Measurements from ENCODE around the gene THSD4.

Gene THSD4

DNA sequence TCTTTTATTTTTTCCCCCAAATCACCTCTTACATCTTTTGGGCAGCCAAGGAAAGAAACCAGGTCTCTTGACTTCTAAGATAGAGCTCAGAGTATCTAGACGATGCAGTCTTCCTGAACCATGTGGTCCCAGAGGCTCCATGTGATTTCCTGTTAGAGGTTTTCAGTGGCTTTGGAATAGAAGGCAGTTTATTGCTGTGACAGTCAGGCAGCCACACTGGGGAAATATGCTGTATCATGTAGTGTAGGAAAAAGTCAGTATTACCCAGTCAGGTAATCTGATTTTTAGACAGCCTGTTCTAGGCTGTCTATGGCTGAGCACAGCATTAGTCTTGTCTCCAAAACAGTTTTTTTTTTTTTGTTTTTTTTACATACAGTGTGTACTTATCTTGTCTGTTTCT lies 294.3 kb downstream of the THSD4 start:
- TF ChIP-seq EZH2phosphoT487 (IDR thresholded peaks at IDR 0.05; ENCODE audit: borderline replicate concordance) = no peak
- TF ChIP-seq, protein P1, sequence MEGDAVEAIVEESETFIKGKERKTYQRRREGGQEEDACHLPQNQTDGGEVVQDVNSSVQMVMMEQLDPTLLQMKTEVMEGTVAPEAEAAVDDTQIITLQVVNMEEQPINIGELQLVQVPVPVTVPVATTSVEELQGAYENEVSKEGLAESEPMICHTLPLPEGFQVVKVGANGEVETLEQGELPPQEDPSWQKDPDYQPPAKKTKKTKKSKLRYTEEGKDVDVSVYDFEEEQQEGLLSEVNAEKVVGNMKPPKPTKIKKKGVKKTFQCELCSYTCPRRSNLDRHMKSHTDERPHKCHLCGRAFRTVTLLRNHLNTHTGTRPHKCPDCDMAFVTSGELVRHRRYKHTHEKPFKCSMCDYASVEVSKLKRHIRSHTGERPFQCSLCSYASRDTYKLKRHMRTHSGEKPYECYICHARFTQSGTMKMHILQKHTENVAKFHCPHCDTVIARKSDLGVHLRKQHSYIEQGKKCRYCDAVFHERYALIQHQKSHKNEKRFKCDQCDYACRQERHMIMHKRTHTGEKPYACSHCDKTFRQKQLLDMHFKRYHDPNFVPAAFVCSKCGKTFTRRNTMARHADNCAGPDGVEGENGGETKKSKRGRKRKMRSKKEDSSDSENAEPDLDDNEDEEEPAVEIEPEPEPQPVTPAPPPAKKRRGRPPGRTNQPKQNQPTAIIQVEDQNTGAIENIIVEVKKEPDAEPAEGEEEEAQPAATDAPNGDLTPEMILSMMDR (conservative IDR thresholded peaks at IDR 0.05; ENCODE audit: low read length) = no peak
- H2AFZ ChIP-seq (ENCODE audit: low read length) = no peak overlapping the region
- no peaks in the 10 kb centered on the region for H3K27me3 ChIP-seq (ENCODE audit: insufficient read depth, low read length, poor library complexity, severe bottlenecking)
- H3K4me1 ChIP-seq (ENCODE audit: insufficient read depth, low read length, poor library complexity, severe bottlenecking) = peaks cover 16% of the 10 kb centered on the region
- H3K79me2 ChIP-seq (ENCODE audit: insufficient read depth, low read length) = no peaks in the 10 kb centered on the region
- no peaks in the 10 kb centered on the region for H3K9me3 ChIP-seq (ENCODE audit: insufficient read depth, low read depth, low read length)
- no peaks in the 10 kb centered on the region for H4K20me1 ChIP-seq (ENCODE audit: insufficient read depth, low read length, poor library complexity, severe bottlenecking)
- no peaks in the 10 kb centered on the region for H3K9me2 ChIP-seq (replicated peaks; ENCODE audit: low read depth, low read length)
- no peaks in the 10 kb centered on the region for H3K36me3 ChIP-seq (ENCODE audit: insufficient read depth, low read length)
- no peak overlapping the region for H3K9ac ChIP-seq (ENCODE audit: low read depth, low read length, poor library complexity, severe bottlenecking)
- H3K4me3 ChIP-seq (ENCODE audit: low read length, poor library complexity, severe bottlenecking) = no peak overlapping the region
- peak overlapping the region; percentile 29 for H3K4me2 ChIP-seq (ENCODE audit: low read depth, low read length, poor library complexity, severe bottlenecking)
- H3F3A ChIP-seq (ENCODE audit: low read depth) = no peaks in the 10 kb centered on the region

DNA sequence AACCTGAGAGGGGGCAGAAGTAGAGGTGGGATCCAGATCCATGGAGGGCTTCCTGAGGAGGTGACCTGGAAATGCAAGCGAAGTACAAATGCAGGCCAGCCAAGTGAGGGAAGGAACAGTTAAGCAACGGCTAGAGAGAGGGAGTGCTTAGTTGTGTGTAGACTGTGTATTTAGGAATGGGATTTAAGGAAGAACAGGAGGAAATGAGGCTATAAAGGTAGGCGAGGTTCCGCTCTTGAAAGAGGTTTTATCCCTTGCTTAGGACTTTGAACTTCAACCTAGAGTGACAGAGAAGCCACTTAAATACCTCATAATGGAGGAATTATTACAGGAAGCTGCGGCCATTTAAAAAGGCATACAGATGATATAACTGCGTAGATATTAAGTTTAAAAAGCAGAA lies 295.1 kb downstream of the THSD4 start:
- no peaks in the 10 kb centered on the region for H3K27me3 ChIP-seq (ENCODE audit: insufficient read depth, low read length, poor library complexity, severe bottlenecking)
- no peaks in the 10 kb centered on the region for H4K20me1 ChIP-seq (ENCODE audit: insufficient read depth, low read length, poor library complexity, severe bottlenecking)
- peaks cover 16% of the 10 kb centered on the region for H3K4me1 ChIP-seq (ENCODE audit: insufficient read depth, low read length, poor library complexity, severe bottlenecking)
- H3K36me3 ChIP-seq (ENCODE audit: insufficient read depth, low read length) = no peaks in the 10 kb centered on the region
- no peak overlapping the region for H3K9ac ChIP-seq (ENCODE audit: low read depth, low read length, poor library complexity, severe bottlenecking)
- H3K4me2 ChIP-seq (ENCODE audit: low read depth, low read length, poor library complexity, severe bottlenecking) = no peak overlapping the region
- no peak overlapping the region for H2AFZ ChIP-seq (ENCODE audit: low read length)
- H3K4me3 ChIP-seq (ENCODE audit: low read length, poor library complexity, severe bottlenecking) = no peak overlapping the region
- no peaks in the 10 kb centered on the region for H3F3A ChIP-seq (ENCODE audit: low read depth)
- no peaks in the 10 kb centered on the region for H3K79me2 ChIP-seq (ENCODE audit: insufficient read depth, low read length)
- TF ChIP-seq, protein P1 (conservative IDR thresholded peaks at IDR 0.05; ENCODE audit: low read length) = no peak
- H3K9me3 ChIP-seq (ENCODE audit: insufficient read depth, low read depth, low read length) = no peaks in the 10 kb centered on the region
- H3K9me2 ChIP-seq (replicated peaks; ENCODE audit: low read depth, low read length) = no peaks in the 10 kb centered on the region

DNA sequence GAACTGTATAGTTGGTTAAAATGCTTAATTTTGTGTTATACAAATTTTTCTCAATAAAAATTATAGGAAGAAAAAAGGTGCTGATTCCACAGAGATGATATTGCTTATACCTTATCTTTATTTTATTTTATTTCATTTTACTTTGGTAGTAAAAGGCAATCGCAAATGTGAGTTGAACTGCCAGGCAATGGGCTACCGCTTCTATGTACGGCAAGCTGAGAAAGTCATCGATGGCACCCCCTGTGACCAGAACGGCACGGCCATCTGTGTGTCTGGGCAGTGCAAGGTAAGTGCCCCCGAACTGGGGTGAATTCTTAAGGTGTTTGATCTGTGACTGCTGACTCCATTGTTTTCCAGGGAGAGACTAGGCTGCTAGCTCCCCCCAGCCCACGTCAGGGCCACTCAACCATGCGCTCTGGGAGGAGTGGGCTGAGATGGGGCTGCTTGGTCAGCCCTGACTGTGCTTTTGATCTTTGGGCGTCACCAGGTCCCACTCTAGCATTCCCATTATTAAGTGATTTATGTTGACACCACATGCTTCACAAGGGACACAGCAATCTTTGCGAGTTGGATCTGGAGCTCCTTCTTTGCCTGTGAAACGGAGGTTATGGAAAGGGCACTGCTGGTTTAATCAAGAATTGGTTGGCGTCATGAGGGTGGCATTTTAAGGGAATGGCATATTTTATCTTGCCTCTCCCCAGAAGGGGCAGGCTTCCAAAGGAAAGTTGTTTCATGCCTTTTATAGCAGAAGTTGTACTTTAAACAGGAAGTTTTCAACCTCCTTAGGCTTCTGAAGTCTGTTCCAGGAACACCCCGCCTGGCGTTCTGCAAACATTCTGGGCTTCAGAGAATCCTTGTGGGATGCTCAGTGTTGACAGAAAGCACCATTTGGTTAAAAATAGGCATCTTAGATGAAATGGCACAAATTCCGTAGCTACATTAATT lies 296.5 kb downstream of the THSD4 start:
- H3F3A ChIP-seq (ENCODE audit: low read depth) = no peaks in the 10 kb centered on the region
- no peaks in the 10 kb centered on the region for H4K20me1 ChIP-seq (ENCODE audit: insufficient read depth, low read length, poor library complexity, severe bottlenecking)
- H3K9me3 ChIP-seq (ENCODE audit: insufficient read depth, low read depth, low read length) = no peaks in the 10 kb centered on the region
- H3K79me2 ChIP-seq (ENCODE audit: insufficient read depth, low read length) = no peaks in the 10 kb centered on the region
- peaks cover 16% of the 10 kb centered on the region for H3K4me1 ChIP-seq (ENCODE audit: insufficient read depth, low read length, poor library complexity, severe bottlenecking)
- no peak overlapping the region for H3K4me2 ChIP-seq (ENCODE audit: low read depth, low read length, poor library complexity, severe bottlenecking)
- no peaks in the 10 kb centered on the region for H3K9me2 ChIP-seq (replicated peaks; ENCODE audit: low read depth, low read length)
- no peak overlapping the region for H3K4me3 ChIP-seq (ENCODE audit: low read length, poor library complexity, severe bottlenecking)
- TF ChIP-seq, protein P1 (conservative IDR thresholded peaks at IDR 0.05; ENCODE audit: low read length) = no peak
- no peak for TF ChIP-seq EZH2phosphoT487 (IDR thresholded peaks at IDR 0.05; ENCODE audit: borderline replicate concordance)
- H3K36me3 ChIP-seq (ENCODE audit: insufficient read depth, low read length) = no peaks in the 10 kb centered on the region
- no peak overlapping the region for H3K9ac ChIP-seq (ENCODE audit: low read depth, low read length, poor library complexity, severe bottlenecking)
- no peak overlapping the region for H2AFZ ChIP-seq (ENCODE audit: low read length)
- H3K27me3 ChIP-seq (ENCODE audit: insufficient read depth, low read length, poor library complexity, severe bottlenecking) = no peaks in the 10 kb centered on the region

All from Loucy (cell line).